NCI-H774 (cell line): ENCODE data around the gene VCAN.

Experiments used
- DNase-seq: peaks from one replicate; lab custom pipeline; 2025; lab: John Stamatoyannopoulos, UW

Gene VCAN

DNA sequence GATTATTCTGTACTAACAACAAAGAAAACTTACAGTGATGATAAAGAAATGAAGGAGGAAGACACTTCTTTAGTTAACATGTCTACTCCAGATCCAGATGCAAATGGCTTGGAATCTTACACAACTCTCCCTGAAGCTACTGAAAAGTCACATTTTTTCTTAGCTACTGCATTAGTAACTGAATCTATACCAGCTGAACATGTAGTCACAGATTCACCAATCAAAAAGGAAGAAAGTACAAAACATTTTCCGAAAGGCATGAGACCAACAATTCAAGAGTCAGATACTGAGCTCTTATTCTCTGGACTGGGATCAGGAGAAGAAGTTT lies 67.9 kb downstream of the VCAN start:
- DNase-seq = no peak

DNA sequence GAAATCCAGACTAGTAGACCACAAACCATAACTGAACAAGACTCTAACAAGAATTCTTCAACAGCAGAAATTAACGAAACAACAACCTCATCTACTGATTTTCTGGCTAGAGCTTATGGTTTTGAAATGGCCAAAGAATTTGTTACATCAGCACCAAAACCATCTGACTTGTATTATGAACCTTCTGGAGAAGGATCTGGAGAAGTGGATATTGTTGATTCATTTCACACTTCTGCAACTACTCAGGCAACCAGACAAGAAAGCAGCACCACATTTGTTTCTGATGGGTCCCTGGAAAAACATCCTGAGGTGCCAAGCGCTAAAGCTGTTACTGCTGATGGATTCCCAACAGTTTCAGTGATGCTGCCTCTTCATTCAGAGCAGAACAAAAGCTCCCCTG lies 68.6 kb downstream of the VCAN start:
- no peak for DNase-seq

DNA sequence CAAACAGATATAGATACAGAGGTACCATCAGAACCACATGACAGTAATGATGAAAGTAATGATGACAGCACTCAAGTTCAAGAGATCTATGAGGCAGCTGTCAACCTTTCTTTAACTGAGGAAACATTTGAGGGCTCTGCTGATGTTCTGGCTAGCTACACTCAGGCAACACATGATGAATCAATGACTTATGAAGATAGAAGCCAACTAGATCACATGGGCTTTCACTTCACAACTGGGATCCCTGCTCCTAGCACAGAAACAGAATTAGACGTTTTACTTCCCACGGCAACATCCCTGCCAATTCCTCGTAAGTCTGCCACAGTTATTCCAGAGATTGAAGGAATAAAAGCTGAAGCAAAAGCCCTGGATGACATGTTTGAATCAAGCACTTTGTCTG lies 69.2 kb downstream of the VCAN start:
- DNase-seq = no peak

DNA sequence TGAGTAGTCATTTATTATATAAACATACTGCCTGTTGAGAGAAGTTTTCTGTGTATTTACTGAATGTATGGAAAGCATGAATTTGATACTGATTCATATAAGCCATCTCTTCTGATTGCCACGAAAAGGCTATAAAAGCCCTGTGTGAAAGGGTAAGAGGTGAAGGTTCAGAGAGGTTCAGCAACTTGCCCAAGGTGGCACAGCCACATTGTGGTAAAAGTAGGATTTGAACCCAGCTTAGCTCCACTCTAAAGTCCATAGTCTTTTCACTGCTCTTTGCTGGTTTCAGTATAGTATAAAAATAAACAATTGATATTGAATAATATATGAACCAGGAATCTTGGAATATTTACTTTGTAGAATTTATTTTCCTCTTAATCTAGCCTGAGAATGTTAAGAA lies 71.3 kb downstream of the VCAN start:
- no peak for DNase-seq

DNA sequence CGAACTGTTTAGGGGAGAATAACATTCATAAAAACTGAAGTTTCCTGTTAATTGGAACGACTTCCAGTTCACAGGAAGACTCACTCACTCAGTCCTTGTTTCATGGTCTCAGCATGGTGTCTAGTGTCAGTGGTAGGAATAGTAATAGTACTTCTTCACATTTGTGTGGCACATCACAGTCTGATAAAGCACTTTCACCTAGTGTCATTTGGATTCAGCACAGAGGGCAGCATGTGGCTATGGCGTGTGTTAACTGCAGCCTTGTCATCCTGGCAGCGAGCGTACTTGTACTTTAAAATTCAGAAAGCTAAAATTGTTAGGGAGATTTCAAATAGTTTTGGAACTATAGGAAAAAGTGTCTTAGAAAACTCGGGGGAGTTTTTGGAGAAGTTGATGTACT lies 72.4 kb downstream of the VCAN start:
- no peak for DNase-seq

DNA sequence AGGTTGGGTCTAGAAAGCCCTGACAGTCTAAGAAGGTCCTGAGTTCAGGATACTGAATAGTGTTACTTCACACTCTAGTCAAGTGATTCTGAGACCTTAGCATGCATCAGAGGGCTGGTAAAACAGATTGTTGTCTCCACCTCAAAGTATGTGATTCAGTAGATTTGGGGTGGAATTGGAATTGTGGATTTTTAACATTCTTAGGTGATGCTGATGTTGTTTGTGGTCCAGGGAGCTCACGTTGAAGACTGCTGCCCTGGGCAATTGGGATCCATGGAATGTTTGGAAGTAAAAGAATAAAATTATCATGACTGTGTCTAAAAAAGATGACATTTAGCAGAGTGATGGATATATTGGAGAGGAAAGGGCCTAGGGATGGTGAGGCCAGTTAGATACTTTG lies 75.6 kb downstream of the VCAN start:
- no peak for DNase-seq

DNA sequence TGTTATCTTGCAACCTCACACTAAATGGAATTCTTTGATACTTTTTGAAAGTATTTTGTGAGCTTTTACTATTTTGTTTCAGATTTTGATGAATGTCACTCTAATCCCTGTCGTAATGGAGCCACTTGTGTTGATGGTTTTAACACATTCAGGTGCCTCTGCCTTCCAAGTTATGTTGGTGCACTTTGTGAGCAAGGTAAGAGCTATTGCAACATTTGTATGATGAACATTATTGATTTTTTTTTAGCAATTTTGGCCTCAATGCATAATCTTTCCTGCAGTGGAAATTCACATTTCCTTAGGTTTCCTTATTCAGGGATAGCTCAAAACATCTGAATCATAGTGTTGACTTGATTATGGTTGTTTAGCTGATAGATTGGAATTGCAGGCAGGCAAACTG lies 76.3 kb downstream of the VCAN start:
- no peak for DNase-seq

DNA sequence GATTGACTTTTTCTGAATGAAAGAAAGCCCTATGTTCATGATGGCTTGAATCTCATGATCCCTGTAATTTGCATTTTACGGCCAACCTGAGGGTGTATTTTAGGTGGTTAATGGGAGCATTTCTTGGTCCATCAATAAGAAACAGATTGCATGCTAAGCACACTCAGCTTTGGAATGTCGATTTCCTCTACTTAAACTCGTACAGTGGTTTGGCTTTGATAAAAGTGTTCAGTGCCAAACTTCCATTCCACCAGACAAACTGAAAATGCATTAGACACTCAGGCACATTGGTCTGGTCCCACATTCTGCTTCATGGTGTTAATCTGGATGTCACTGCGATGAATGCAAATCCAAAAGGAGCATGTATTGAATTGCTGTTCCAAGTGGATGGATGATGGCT lies 77.0 kb downstream of the VCAN start:
- DNase-seq = no peak

DNA sequence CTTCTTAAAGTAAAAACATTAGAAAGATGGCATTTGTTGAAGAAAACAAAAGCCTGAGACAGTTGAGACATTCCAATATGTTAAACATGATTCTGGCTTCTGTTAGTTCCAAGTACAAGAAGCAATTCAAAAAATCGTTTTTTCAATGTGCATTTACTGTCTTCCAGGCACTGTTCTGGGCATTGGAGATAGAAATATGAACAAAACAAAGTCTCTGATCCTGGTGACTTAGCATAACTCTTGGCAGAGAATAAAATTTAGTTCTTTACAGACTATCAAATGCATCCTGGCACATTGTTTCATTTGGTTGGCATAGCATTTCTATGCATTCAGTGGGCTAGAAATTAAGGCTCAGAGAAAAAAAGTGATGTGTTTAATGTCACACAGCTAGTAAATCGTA lies 77.5 kb downstream of the VCAN start:
- DNase-seq = no peak

DNA sequence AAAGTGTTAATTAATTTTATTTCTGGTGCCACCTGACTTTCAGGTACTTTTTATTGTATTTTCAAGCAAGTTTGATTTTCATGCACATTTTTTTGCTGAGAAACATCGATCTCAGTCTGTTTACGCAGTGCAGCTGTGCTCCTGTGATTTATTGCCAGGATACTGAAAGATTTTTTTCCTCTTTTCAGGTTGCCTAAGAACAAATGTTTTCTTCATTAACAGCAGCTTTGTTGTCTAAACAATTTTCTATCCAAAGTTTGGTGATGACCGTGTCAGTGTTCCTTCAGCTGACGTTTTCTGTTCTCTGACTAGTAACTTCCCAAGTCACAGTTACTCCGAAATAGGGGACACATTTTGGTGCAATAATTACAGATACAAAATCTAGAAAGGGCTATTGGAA lies 78.1 kb downstream of the VCAN start:
- no peak for DNase-seq

DNA sequence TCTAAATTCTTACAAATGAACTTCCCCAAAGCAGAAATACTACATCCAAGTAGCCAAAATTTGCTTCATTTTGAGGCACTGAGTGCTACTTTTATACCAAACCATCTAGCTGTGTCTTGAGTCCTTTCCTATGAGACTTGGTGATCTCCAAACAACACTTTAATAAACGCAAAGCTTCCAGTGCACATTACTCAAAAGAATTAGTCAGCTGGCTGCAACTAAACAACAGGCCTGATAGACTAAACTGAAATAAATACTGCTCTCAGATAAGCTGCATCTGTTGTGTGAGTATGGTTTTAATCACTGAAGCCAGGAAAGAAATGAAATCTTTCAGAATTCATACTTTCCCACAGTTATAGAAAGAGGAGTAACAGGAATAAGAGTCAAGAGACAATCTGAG lies 80.3 kb downstream of the VCAN start:
- no peak for DNase-seq

DNA sequence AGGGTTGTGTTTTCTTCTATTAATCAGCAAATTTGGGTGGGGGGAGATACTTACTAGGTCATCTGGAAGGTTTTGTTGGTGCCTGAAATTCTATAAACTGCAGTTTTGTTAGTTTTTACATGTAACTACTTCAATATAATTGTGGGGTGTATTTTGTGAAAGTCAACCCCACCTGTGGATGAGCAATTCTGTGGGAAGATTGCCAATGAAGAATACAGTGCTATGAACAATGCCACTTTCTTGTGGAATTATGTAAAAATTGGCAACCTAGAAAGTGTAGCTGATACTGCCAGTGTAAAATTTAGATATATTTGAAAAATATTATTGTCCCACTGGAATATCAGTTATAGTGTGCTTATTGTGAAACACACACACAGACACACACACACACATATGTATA lies 80.7 kb downstream of the VCAN start:
- no peak for DNase-seq

DNA sequence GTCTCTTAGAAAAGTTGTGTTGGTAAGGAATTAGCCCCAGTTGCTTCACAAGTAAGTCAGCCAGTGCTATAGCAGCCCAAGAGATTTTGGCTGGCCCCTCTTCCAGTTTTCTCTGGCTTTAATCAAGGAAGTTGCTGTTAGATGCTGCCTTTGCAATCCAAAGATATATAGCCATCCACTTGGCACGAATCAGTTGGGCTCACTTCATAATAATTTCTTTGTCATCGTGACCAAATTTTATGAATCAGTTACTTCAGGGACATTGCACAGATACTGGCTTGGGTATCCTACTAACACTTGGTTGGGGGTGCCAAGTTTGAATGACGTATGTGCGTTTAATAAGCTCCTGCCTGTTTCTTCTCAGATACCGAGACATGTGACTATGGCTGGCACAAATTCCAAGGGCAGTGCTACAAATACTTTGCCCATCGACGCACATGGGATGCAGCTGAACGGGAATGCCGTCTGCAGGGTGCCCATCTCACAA lies 81.5 kb downstream of the VCAN start:
- DNase-seq = no peak

DNA sequence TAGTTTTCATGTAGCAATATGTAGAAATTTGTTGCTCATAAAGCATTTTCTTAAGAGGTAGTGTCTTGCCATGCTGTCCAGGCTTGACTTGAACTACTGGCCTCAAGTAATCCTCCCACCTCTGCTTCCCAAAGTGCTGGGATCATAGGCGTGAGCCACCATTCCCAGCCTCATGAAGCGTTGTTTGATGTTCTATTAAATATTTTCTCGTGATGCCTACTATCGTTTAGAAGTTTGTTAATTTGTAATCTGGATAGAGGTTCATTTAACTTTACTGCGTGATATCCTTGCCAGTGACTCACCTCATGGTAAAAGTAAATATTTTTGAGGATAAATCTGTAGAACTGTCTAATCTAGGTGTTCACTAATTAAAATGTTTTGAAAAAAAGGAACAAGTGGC lies 82.6 kb downstream of the VCAN start:
- no peak for DNase-seq

DNA sequence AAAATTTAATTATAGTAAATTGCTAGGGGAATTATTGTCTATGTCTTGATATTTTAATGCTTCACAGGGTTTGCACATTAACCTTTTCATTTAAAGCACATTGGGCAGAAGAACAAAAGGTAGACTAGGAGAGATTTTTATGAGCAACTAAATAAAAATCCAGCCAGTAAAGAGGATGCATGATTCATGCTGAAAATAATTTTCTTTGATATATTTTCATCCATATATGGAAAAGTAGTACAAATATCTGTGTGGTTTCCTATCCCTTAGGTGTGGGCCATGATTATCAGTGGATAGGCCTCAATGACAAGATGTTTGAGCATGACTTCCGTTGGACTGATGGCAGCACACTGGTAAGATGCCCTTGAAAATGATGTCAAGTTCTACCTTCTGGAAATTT lies 83.1 kb downstream of the VCAN start:
- DNase-seq = no peak

DNA sequence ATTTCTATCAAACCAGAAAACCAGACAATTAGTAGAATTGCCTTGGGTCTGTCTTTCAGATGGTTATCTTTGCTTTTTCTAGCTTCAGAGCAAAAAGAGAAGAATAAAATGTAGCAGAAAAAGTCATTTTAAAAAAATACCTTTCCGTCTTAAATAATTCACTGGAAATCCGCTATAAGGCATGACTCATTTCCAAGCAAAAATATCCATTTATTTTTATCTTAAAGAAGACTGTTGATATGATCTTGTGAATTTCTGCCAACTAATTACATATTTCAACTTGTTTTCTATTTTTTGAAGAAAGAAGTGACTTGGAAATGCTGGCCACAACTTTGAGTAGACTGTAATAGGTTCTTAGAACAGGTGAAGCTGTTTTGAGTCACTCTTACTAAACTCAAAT lies 83.7 kb downstream of the VCAN start:
- DNase-seq = no peak

DNA sequence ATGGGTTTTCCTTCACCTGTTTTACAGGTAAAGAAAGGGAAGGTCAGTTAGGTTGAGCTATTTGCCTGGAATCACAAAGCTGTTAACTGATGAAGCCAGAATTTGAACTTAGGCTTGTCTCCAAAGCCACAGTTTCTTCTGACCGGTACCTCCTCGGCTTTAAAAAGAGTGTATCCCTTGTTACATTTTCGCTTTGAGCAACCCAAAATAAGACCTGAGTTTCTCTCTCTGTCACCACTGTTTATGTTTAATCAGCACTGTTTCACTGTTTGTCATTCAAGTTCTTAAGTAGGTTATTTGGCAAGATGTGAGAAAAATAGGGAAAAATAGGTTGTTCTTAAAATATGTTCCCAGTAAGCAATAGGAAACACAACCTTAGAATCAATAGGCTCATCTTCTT lies 84.6 kb downstream of the VCAN start:
- no peak for DNase-seq

DNA sequence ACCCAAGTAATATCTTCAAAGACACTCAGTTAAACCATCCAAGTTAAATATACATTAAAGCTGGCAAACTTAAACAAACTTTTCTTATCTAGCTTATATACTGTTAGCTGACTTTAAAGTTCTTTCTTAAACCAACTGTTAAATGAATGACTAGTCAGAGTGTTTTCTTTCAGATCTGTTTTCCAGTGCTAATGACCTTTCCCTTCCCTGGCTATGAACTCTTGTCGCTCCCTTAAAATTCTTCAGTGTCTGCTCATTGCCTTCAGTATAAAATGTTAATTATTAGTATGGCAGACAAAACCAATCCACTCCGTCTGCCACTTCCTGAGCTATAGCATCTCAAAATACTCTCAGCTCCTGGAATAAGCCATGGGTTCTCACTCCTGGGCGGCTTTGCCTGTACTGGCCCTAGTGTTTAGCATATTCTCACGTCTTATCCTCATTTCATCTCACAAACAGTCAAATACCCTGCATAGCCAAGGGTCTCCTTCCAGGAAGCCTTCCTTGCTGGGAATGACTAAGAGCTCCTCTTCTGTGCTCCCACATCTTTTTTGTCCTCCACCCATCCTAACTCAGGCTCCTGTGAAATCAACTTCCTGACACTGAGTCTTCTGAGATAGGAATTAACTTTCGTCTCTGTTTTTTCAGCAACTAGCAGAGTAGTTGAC lies 87.7 kb downstream of the VCAN start:
- no peak for DNase-seq

DNA sequence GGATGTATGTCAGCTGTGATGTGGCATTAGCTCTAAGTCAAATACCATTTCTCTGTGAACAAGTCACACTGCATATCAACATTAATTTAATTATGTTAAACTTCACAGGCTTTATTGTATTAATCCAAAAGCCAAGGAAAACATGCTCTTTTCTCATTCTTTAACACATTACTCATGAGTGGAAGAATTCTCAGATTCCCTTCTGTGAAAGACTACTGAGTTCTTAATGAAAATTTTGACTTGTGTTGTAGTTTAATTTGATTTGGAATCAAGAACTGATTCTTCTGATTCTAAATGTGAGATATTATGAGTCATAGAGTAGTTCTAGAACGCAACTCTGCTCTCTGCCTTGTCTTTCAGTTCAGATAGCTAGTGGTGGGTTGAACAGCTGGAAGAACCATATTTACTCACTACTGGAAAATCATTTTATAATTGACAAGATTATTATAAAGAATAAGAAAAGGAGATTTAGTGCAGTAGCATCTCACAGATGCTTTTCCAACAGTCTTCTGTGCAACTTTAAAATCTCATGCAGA lies 90.6 kb downstream of the VCAN start:
- DNase-seq = no peak

DNA sequence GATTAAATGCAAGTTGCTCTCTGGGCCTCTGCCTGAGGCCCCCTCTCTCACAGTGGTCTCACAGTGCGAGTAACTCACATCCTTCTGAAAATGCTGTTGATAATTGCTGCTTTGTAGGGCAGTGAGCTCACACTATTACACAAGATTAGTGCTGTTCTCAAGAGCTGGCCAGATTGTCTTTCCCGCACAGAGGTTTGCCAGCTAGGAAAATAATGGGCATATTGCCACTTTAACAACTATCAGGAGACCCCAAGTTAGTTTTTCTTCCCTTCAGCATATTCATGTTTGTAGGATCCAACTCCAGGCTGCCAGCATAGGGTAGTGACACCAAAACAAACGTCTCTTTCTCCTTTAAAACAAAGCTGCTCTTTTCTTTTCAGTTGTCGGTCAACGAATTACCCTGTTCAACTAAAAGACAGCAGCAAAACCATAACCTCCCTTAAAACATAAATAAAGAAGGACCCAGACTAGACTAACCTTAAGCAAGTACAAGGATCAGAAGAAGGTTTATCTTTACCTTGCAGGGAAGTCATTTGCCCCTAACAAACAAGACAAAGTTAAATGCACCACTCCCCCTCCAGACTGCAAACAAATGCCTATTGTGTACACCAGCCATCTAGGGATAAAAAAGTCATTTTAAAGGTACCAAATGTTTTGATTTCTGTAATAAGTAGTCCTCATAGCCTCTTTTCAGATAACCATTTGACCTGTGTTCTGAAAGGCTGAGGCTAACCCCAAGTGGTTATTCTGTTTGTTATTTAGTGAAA lies 91.4 kb downstream of the VCAN start:
- DNase-seq = no peak

DNA sequence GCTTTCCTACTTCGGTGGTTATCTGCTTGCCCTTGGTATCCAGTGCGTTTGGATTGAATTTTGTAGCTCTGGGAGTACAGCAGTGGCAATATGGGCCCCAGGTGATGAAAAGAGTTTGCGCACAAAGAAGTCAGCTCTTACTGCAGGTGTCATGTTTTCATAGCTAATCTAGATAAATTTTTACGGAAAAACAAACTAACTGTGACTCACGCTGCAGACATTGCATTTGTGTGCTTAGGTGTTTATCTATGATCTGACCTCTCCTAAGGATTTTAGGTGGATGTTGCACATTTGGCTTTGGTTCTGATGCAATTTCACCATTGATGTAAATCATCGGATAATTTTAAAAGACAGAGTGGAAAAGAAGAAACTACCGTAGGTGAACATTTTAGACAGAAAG lies 92.1 kb downstream of the VCAN start:
- peak; percentile 30 for DNase-seq

DNA sequence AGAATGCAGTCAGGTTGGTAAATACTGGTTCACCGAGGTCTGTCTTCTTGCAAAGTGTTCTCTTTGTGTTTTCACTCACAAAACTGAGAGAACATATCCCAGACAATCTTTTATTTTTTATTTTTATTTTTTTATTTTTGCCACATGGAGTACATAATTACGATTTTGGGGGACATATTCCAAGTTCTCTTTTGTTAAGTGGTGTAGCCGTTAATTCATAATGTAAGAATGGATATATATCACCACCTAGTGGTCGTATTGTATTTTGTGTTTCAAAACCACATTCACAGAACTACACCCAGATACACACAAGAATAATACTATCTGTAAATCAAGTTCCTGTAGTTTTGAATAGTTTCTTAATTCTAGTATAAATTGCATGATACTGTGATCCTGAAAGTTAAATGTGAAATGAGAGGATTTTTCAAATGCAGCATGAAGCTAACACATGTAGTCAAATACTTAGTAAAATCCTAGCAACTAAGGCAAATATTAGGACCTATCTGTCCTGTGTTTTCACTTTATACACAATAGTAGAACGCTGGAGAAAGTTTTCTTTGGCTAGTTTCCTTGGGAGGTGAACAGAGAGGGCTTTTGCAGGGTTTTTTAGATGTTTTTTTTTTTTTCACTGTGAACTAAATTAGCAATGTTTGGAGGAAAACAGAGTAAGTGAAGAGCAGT lies 92.7 kb downstream of the VCAN start:
- DNase-seq = peak; percentile 27

DNA sequence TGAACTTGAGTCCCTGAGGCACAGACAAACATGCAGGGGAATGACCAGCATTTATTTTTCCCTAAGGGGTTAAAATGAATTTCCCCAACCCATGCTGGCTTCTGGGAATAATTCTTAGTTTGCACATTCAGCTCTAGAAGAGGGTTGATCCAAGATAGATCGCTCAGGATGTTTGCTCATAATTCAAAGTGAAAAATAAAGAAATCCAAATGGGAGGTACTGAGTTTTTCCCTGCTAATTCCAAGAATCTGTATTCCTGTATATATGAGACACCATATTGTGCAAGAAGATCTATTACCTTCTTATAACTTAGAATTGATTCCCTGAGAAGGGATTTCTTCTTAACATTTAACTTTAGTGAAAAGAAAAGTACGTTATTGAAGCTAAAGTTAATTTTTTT lies 96.2 kb downstream of the VCAN start:
- DNase-seq = no peak
